Gastrocnemius medialis (tissue), 4 donors: ENCODE measurements around the gene ACSS1. TPM values are rescaled to one million over a fixed set of nuclear protein-coding genes. Genes with fewer than 3 reads are reported as not detected.

Experiments
- ATAC-seq, 2 donors: fragments of 150-250 bp; one replicate each; pipeline ENCODE4 v1.9.1; 2016
- DNase-seq, 2 donors: peaks; one replicate each; pipeline ENCODE4 v3.0.0-alpha.2; 2019
- H3K27ac ChIP-seq, 4 donors: fragments of 200-600 bp; sonication (generic); 1 replicate in 1 of 4; 2 replicates in 3 of 4; pipeline ENCODE4 v1.5.1; 2016 to 2018; ENCODE audit warnings: mild to moderate bottlenecking in 2 of 4, moderate library complexity in 1 of 4
- H3K27me3 ChIP-seq, 3 donors: fragments of 200-600 bp; sonication (generic) in 2 of 3; 1 replicate in 1 of 3; 2 replicates in 2 of 3; pipeline versions ENCODE4 v1.5.1 to v1.6.0; 2016 to 2019; ENCODE audit warnings: mild to moderate bottlenecking in 1 of 3, moderate library complexity in 1 of 3
- H3K36me3 ChIP-seq, 2 donors: fragments of 200-600 bp; sonication (generic) in 1 of 2; one replicate each; pipeline ENCODE4 v1.5.1; 2017 to 2018
- H3K4me1 ChIP-seq, 2 donors: fragments of 200-600 bp; sonication (generic) in 1 of 2; one replicate each; pipeline ENCODE4 v1.5.1; 2016 to 2017; ENCODE audit warnings: mild to moderate bottlenecking in 2 of 2
- H3K4me3 ChIP-seq, 4 donors: fragments of 200-600 bp; sonication (generic) in 3 of 4; 1 replicate in 1 of 4; 2 replicates in 3 of 4; pipeline ENCODE4 v1.5.1; 2016 to 2019; ENCODE audit warnings: mild to moderate bottlenecking in 2 of 4
- H3K9me3 ChIP-seq, 3 donors: fragments of 200-600 bp; sonication (generic) in 2 of 3; 1 replicate in 1 of 3; 2 replicates in 2 of 3; pipeline ENCODE4 v1.5.1; 2016 to 2019
- POLR2A ChIP-seq, 2 donors: fragments of 450-650 bp; IDR thresholded peaks; one replicate each; pipeline ENCODE4 v1.6.1; 2017; ENCODE audit warnings: antibody characterized with exemption in 2 of 2, mild to moderate bottlenecking in 2 of 2, moderate library complexity in 2 of 2
- in situ Hi-C, 4 donors: fragments of 200-750 bp; cut with MboI; loops; one replicate each; pipeline versions ENCODE4 v1.15.0 to v1.8.0; 2017; ENCODE audit warnings: low sequenced_read_pairs in 4 of 4
- intact Hi-C: fragments of 100-400 bp; cut with DNase I; formaldehyde crosslinking; loops from one replicate; pipeline ENCODE4 v1.15.1; 2023; ENCODE audit warnings: low total_unique reads
- total RNA-seq, 4 donors: library from RNA; depleted of rRNA; stranded (reverse); fragments of >200 nt; gene quantifications; one replicate each; pipeline versions ENCODE4 v1.1.0 to v1.2.3, GENCODE V29; 2016
- TF ChIP-seq, protein P1 (sequence below), 5 experiments: fragments of 450-650 bp in 3 of 5; fragments of 200-600 bp in 2 of 5; sonication (generic) in 2 of 5; IDR thresholded peaks in 4 of 5; conservative IDR thresholded peaks in 1 of 5; 1 replicate in 4 of 5; 2 replicates in 1 of 5; pipeline ENCODE4 v1.5.1; 2016 to 2019; ENCODE audit warnings: antibody characterized with exemption in 5 of 5, mild to moderate bottlenecking in 3 of 5, moderate library complexity in 3 of 5

Gene ACSS1
- total RNA-seq, 4 donors from 2014 or later, result 11.4 to 84.6 (median 11.8) TPM

- Histone ChIP-seq H3K4me3 (no peak overlapping the region), H3K36me3 (no peaks in the 10 kb centered on the region), H3K27me3 (no peaks in the 10 kb centered on the region), H3K9me3 (no peaks in the 10 kb centered on the region), H3K27ac (peak overlapping the region; percentile 87 to 95 (median 94)), H3K4me1 (peaks cover 94 to 100% of the 10 kb centered on the region in 2 donors)
- TF ChIP-seq POLR2A (IDR thresholded peaks at IDR 0.05), result no peak
- TF ChIP-seq, protein P1, sequence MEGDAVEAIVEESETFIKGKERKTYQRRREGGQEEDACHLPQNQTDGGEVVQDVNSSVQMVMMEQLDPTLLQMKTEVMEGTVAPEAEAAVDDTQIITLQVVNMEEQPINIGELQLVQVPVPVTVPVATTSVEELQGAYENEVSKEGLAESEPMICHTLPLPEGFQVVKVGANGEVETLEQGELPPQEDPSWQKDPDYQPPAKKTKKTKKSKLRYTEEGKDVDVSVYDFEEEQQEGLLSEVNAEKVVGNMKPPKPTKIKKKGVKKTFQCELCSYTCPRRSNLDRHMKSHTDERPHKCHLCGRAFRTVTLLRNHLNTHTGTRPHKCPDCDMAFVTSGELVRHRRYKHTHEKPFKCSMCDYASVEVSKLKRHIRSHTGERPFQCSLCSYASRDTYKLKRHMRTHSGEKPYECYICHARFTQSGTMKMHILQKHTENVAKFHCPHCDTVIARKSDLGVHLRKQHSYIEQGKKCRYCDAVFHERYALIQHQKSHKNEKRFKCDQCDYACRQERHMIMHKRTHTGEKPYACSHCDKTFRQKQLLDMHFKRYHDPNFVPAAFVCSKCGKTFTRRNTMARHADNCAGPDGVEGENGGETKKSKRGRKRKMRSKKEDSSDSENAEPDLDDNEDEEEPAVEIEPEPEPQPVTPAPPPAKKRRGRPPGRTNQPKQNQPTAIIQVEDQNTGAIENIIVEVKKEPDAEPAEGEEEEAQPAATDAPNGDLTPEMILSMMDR (IDR thresholded peaks at IDR 0.05 in 4 of 5, conservative IDR thresholded peaks at IDR 0.05 in 1 of 5), result no peak
- in situ Hi-C loops, result loop anchor here in 3 of 4 donors (25.0 kb wide), 3 partner anchors 137 to 1413 kb away; partner anchors contain the start of genes CST3 (in 2 of the 3), ENTPD6 (in 1 of the 3) and ZNF337 (in 1 of the 3)
- no peak for DNase-seq
- intact Hi-C loops, result loop anchor here (5.0 kb wide), 3 partner anchors 1413 to 1888 kb away; partner anchors contain the start of gene CST3
- no peak for ATAC-seq
Measured at GRCh38 chr20:25050082-25050481, 7.9 kb downstream of the ACSS1 start.

DNA sequence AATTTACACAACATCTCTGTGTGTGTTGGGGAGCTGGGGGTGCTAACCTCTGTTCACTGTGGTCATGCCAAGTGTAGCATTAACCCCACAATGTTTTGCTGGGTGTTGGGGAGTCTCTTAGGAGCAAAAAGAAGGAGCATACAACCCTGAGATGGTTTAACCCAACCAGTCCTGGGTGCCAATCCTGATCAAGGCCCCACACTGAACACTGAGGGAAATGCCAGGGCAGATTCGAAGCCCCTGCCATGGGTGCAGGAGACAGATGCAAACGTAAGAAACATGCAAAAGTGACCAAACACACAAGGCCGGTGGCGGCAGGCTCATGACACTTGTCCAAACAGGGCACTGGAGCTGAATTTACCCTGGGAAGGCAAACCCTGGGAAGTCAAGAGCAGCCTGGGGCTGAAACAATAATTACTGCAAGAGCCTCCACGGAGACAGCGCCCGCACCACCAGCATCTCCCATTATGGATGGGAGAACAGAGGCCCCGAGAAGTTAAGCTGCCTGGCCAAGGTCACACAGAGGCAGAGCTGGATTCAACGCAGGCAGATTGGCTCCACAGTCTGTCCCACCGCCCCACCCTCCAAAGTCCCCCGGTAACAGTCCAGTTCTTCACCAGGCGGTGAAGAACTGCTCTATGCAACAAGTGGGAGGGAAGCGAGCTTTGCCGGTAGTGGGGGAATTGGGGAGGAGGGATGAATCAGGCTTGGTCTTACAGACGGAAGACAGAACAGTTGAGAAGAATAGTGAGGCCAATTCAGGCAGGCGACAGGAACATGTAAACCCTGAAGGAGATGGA lies 8.5 kb downstream of the ACSS1 start:
- no peak for TF ChIP-seq POLR2A (IDR thresholded peaks at IDR 0.05)
- TF ChIP-seq, protein P1 (IDR thresholded peaks at IDR 0.05 in 4 of 5, conservative IDR thresholded peaks at IDR 0.05 in 1 of 5), result no peak
- H3K4me1 ChIP-seq, result peaks cover 94 to 100% of the 10 kb centered on the region in 2 donors

DNA sequence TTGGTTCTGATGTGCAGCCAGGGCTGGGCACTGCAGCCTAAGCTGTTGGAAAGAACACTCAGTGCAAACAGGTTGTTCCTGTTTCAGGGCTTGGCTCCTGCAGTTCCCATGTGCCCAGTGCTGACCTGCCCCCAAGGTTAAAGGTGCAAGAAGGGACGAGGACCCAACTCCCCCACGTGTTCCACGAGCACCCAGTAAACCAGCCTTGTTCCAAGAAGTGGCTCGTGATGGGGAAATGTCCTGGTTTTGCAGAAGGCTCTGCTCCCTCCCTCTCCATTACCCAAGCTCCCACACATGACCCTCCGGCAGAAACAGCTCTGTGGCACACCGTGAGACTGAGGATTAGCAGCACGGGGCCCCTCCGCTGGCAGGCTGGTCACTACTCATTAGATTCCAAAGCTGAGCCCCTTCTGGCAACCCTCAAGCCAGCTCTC lies 9.4 kb downstream of the ACSS1 start:
- H3K4me1 ChIP-seq, result peaks cover 94 to 100% of the 10 kb centered on the region in 2 donors
- peak; percentile 30 to 53 for TF ChIP-seq POLR2A (IDR thresholded peaks at IDR 0.05)
- TF ChIP-seq, protein P1 (IDR thresholded peaks at IDR 0.05 in 4 of 5, conservative IDR thresholded peaks at IDR 0.05 in 1 of 5), result no peak
- DNase-seq (peak; percentile 75 to 86), ATAC-seq (peak; percentile 28 to 49)
- no peaks in the 10 kb centered on the region for H3K36me3 ChIP-seq
- peak overlapping the region in 1 of 4 donors; percentile 19 for H3K4me3 ChIP-seq
- in situ Hi-C loops (no loop called here), intact Hi-C loops (no loop called here)
- H3K27me3 ChIP-seq, result no peaks in the 10 kb centered on the region
- no peaks in the 10 kb centered on the region for H3K9me3 ChIP-seq
- H3K27ac ChIP-seq, result peak overlapping the region; percentile 92 to 95 (median 95)

More for the DNA sequence above, 8.5 kb downstream of the ACSS1 start:
- in situ Hi-C loops (loop anchor here in 3 of 4 donors (25.0 kb wide), 3 partner anchors 138 to 1412 kb away; partner anchors contain the start of genes CST3 (in 2 of the 3), ENTPD6 (in 1 of the 3) and ZNF337 (in 1 of the 3)), intact Hi-C loops (loop anchor here (5.0 kb wide), 3 partner anchors 1412 to 1887 kb away; partner anchors contain the start of gene CST3)
- Histone ChIP-seq H3K9me3 (no peaks in the 10 kb centered on the region), H3K27ac (peak overlapping the region; percentile 87 to 95 (median 94)), H3K36me3 (no peaks in the 10 kb centered on the region), H3K4me3 (no peak overlapping the region), H3K27me3 (no peaks in the 10 kb centered on the region)
- ATAC-seq, result no peak
- DNase-seq, result peak in 1 of 2 donors; percentile 1

- Histone ChIP-seq H3K9me3 (no peaks in the 10 kb centered on the region), H3K27ac (peak overlapping the region; percentile 92 to 95 (median 95)), H3K4me1 (peaks cover 94 to 100% of the 10 kb centered on the region in 2 donors), H3K27me3 (no peaks in the 10 kb centered on the region), H3K36me3 (no peaks in the 10 kb centered on the region), H3K4me3 (no peak overlapping the region)
- intact Hi-C loops (no loop called here), in situ Hi-C loops (no loop called here)
- TF ChIP-seq POLR2A (IDR thresholded peaks at IDR 0.05), result no peak
- TF ChIP-seq, protein P1 (IDR thresholded peaks at IDR 0.05 in 4 of 5, conservative IDR thresholded peaks at IDR 0.05 in 1 of 5), result no peak
- peak in 1 of 2 donors; percentile 10 for DNase-seq
- ATAC-seq, result no peak
Measured at GRCh38 chr20:25047766-25048165, 10.2 kb downstream of the ACSS1 start.
